Hematopoietic multipotent progenitor cell treated with erythropoietin and hydrocortisone succinate and interleukin-3 and kit ligand, for 4 days (in vitro differentiated cells): ENCODE measurements around the gene SLC5A9.
"Not testable (repeated sequence)": the region's sequence is repeated elsewhere in the genome, so short reads cannot be mapped to it uniquely, and the experiment has no call there.

Experiments
- DNase-seq: peaks from one replicate; pipeline ENCODE4 v3.0.0-alpha.2; 2015

SLC5A9 gene

GRCh38 chr1:48222501-48223242, at the start of gene SLC5A9:
Gene SLC5A9, plus strand, starts transcription at chr1:48222716. Its CDS starts 21 bp downstream, at chr1:48222737.
- no peak for DNase-seq

- no peak for DNase-seq
These were observed 47.4 kb upstream of the SLC5A9 start for GRCh38 chr1:48175116-48175515.

- DNase-seq, result peak; percentile 85
These were observed 45.3 kb upstream of the SLC5A9 start for GRCh38 chr1:48177257-48177656.

GRCh38 chr1:48181669-48182367, 40.7 kb upstream of the SLC5A9 start:
- no peak for DNase-seq

- DNase-seq, result no peak
These were observed 40.1 kb upstream of the SLC5A9 start for GRCh38 chr1:48182439-48182838.

GRCh38 chr1:48186306-48186839, 36.1 kb upstream of the SLC5A9 start:
- no peak for DNase-seq

- DNase-seq, result no peak
These were observed 34.5 kb upstream of the SLC5A9 start for GRCh38 chr1:48187969-48188563.

- no peak for DNase-seq
These were observed 31.6 kb upstream of the SLC5A9 start for GRCh38 chr1:48190881-48191280.

GRCh38 chr1:48194801-48195200, 27.7 kb upstream of the SLC5A9 start:
- no peak for DNase-seq

GRCh38 chr1:48196237-48196636, 26.3 kb upstream of the SLC5A9 start:
- peak; percentile 55 for DNase-seq

- peak; percentile 18 for DNase-seq
These were observed 23.5 kb upstream of the SLC5A9 start for GRCh38 chr1:48198970-48199369.

- DNase-seq, result no peak
These were observed 22.2 kb upstream of the SLC5A9 start for GRCh38 chr1:48200166-48200900.

- peak; percentile 81 for DNase-seq
These were observed 20.3 kb upstream of the SLC5A9 start for GRCh38 chr1:48202030-48202752.

- DNase-seq, result peak; percentile 60
These were observed 19.1 kb upstream of the SLC5A9 start for GRCh38 chr1:48203287-48203900.

GRCh38 chr1:48205522-48205921, 17.0 kb upstream of the SLC5A9 start:
- DNase-seq, result no peak

GRCh38 chr1:48206371-48206770, 16.1 kb upstream of the SLC5A9 start:
- no peak for DNase-seq

- no peak for DNase-seq
These were observed 15.4 kb upstream of the SLC5A9 start for GRCh38 chr1:48207131-48207530.

GRCh38 chr1:48207536-48208075, 14.9 kb upstream of the SLC5A9 start:
- no peak for DNase-seq

- DNase-seq, result no peak
These were observed 14.3 kb upstream of the SLC5A9 start for GRCh38 chr1:48208251-48208650.

GRCh38 chr1:48208652-48209051, 13.9 kb upstream of the SLC5A9 start:
- no peak for DNase-seq

GRCh38 chr1:48213462-48213861, 9.1 kb upstream of the SLC5A9 start:
- not testable (repeated sequence) for DNase-seq

GRCh38 chr1:48214366-48214765, 8.2 kb upstream of the SLC5A9 start:
- DNase-seq, result not testable (repeated sequence)
